SH-SY5Y (cell line): ENCODE results near the gene MAP3K6.

Source experiments
- GATA2 ChIP-seq: IDR thresholded peaks from 2 replicates; pipeline ENCODE4 v1.6.1; 2011; ENCODE audit warnings: mild to moderate bottlenecking, low read depth, low read length
- GATA3 ChIP-seq: IDR thresholded peaks from 2 replicates; pipeline ENCODE4 v1.6.1; 2011; ENCODE audit warnings: low read depth, mild to moderate bottlenecking, low read length, moderate library complexity

- TF ChIP-seq GATA3 (no peak), GATA2 (no peak)
These were observed 16.7 kb downstream of the MAP3K6 start for GRCh38 chr1:27349784-27350662.
